HepG2 (cell line): ENCODE measurements around the gene LLGL1. TPM values are rescaled to one million over a fixed set of nuclear protein-coding genes. Genes with fewer than 3 reads are reported as not detected.

Source experiments
- ATAC-seq: fragments of 200-7000 bp; cut with Tn5 transposase; 3 replicates; pipeline ENCODE4 v1.9.1; 2020; ENCODE audit warnings: mild to moderate bottlenecking, moderate library complexity
- BruUV-seq: library from RNA; stranded (reverse); fragments of 400-500 nt; replicated peaks from 2 replicates; lab custom pipeline; 2021; lab: Mats Ljungman, UMichigan
- CTCF ChIA-PET: fragments of 300-600 bp; formaldehyde crosslinking; extraction: SDS; loops from one replicate; lab custom pipeline; 2021; ENCODE audit warnings: low total read pairs, inconsistent platforms, low intra/inter-chr PET ratio; lab: Yijun Ruan, JAX
- POLR2A ChIA-PET: fragments of 350-600 bp; sonication (Branson Sonifier 250); formaldehyde crosslinking; loops from one replicate; lab custom pipeline; 2020; ENCODE audit warnings: antibody characterized with exemption, inconsistent platforms; lab: Yijun Ruan, JAX
- DNase-seq: peaks from one replicate; pipeline ENCODE4 v3.0.0-alpha.2; 2015; ENCODE audit warnings: low spot score
- FAIRE-seq: peaks from 3 replicates; lab custom pipeline; 2011; peaks lifted over from hg19 to GRCh38; lab: Jason Lieb, UNC
- H2AFZ ChIP-seq: one replicate; pipeline ENCODE4 v1.6.1; 2011; ENCODE audit warnings: low read length, inconsistent platforms
- H3K27ac ChIP-seq: fragments of 300-600 bp; 3 replicates; pipeline ENCODE4 v1.8.0; 2011; ENCODE audit warnings: mixed run types, mild to moderate bottlenecking, mixed read lengths, low read length, inconsistent platforms; ENCODE audit not compliant: insufficient read depth; ENCODE audit errors: extremely low read length
- H3K27me3 ChIP-seq, 2 experiments: fragments of 200-600 bp in 1 of 2; 2 replicates in 1 of 2; 3 replicates in 1 of 2; pipeline versions ENCODE4 v1.6.0 to v1.8.0; 2011; ENCODE audit warnings: low read length in 2 of 2, mild to moderate bottlenecking in 2 of 2, moderate library complexity in 2 of 2, inconsistent platforms in 1 of 2; ENCODE audit not compliant: insufficient read depth in 2 of 2, control insufficient read depth in 1 of 2
- H3K36me3 ChIP-seq, 2 experiments: fragments of 200-600 bp in 1 of 2; replicated peaks in 1 of 2; 2 replicates in 1 of 2; 3 replicates in 1 of 2; pipeline versions ENCODE4 v1.5.1 to v1.8.0; 2011; ENCODE audit warnings: low read length in 2 of 2, inconsistent platforms in 1 of 2; ENCODE audit not compliant: insufficient read depth in 2 of 2, control insufficient read depth in 1 of 2
- H3K4me1 ChIP-seq: 2 replicates; pipeline ENCODE4 v1.5.1; 2012; ENCODE audit warnings: low read length, inconsistent platforms; ENCODE audit not compliant: insufficient read depth
- H3K4me2 ChIP-seq: 2 replicates; pipeline ENCODE4 v1.6.0; 2011; ENCODE audit warnings: low read depth, low read length, inconsistent platforms
- H3K4me3 ChIP-seq, 3 experiments: fragments of 200-600 bp in 1 of 3; sonication (generic), shearing (Covaris generic) in 1 of 3; replicated peaks in 1 of 3; 2 replicates each; pipeline ENCODE4 v1.5.1; 2011 to 2016; ENCODE audit warnings: low read length in 3 of 3, inconsistent platforms in 2 of 3, low read depth in 2 of 3, mild to moderate bottlenecking in 2 of 3, control low read depth in 1 of 3, mixed read lengths in 1 of 3; ENCODE audit not compliant: insufficient read depth in 1 of 3
- H3K79me2 ChIP-seq: one replicate; pipeline ENCODE4 v1.6.1; 2011; ENCODE audit warnings: low read length, inconsistent platforms; ENCODE audit not compliant: insufficient read depth
- H3K9ac ChIP-seq: 2 replicates; pipeline ENCODE4 v1.6.0; 2011; ENCODE audit warnings: mild to moderate bottlenecking, low read depth, low read length, inconsistent platforms; ENCODE audit not compliant: insufficient read depth
- H3K9me3 ChIP-seq: 2 replicates; pipeline ENCODE4 v1.5.1; 2012; ENCODE audit warnings: mild to moderate bottlenecking, low read length
- H4K20me1 ChIP-seq: 2 replicates; pipeline ENCODE4 v1.6.0; 2011; ENCODE audit warnings: inconsistent platforms, mild to moderate bottlenecking, low read length, moderate library complexity; ENCODE audit not compliant: insufficient read depth
- ARNTL ChIP-seq: sonication (generic); formaldehyde crosslinking; IDR thresholded peaks from 2 replicates; pipeline ENCODE4 v1.4.0; 2020; ENCODE audit warnings: mild to moderate bottlenecking, missing genetic modification reagents
- HMGXB3 ChIP-seq: sonication (generic); formaldehyde crosslinking; IDR thresholded peaks from 2 replicates; pipeline ENCODE4 v1.4.0; 2020; ENCODE audit warnings: missing genetic modification reagents, borderline replicate concordance
- MAFF ChIP-seq: IDR thresholded peaks from 2 replicates; pipeline ENCODE4 v1.6.1; 2011; ENCODE audit warnings: low read depth, low read length, improper control_type of control experiment
- NFE2 ChIP-seq: sonication (generic); formaldehyde crosslinking; IDR thresholded peaks from 2 replicates; pipeline ENCODE4 v1.4.0; 2020; ENCODE audit warnings: missing genetic modification reagents
- ZNF20 ChIP-seq: sonication (generic); formaldehyde crosslinking; IDR thresholded peaks from 2 replicates; pipeline ENCODE4 v1.4.0; 2020; ENCODE audit warnings: mild to moderate bottlenecking, moderate library complexity, missing genetic modification reagents
- ZNF232 ChIP-seq: sonication (generic); formaldehyde crosslinking; IDR thresholded peaks from 2 replicates; pipeline ENCODE4 v1.4.0; 2020; ENCODE audit warnings: missing genetic modification reagents, borderline replicate concordance
- ZNF740 ChIP-seq: sonication (generic); formaldehyde crosslinking; IDR thresholded peaks from 2 replicates; pipeline ENCODE4 v1.4.0; 2020; ENCODE audit warnings: missing genetic modification reagents
- WGBS: methylation state at CpG from one replicate; pipeline ENCODE4 v1.1.6; 2017; ENCODE audit warnings: low lambda C conversion rate; 5-methylcytosine and 5-hydroxymethylcytosine counted together
- in situ Hi-C: cut with HindIII; loops from 2 replicates; pipeline ENCODE4 v1.10.0; 2017; ENCODE audit warnings: low pct_unique_long_range_greater_than_20kb; ENCODE audit not compliant: extremely low pct_ligation_motif_present
- intact Hi-C: fragments of 100-400 bp; cut with micrococcal nuclease; formaldehyde crosslinking; loops from one replicate; pipeline ENCODE4 v1.10.0; 2022; ENCODE audit not compliant: unreplicated experiment
- polyA plus RNA-seq, 8 experiments: library from polyadenylated mRNA; depleted of rRNA in 3 of 8; stranded (reverse) in 7 of 8; unstranded in 1 of 8; fragments of >200 nt; fragmentation: Illumina TruSeq in 4 of 8; extraction: Trizol in 4 of 8; gene quantifications; 2 replicates each; pipeline versions ENCODE4 v1.2.1 to v1.2.3, GENCODE V29; 2011 to 2016; ENCODE audit warnings: low read depth in 4 of 8, missing spikeins in 1 of 8, mixed read lengths in 1 of 8; ENCODE audit not compliant: insufficient read depth in 1 of 8
- total RNA-seq, 5 experiments: library from RNA; depleted of rRNA; stranded (reverse); fragments of >200 nt; fragmentation: Illumina TruSeq; extraction: Trizol; gene quantifications; 2 replicates each; pipeline ENCODE4 v1.2.3, GENCODE V29; 2016; ENCODE audit warnings: low read depth in 1 of 5

The LLGL1 gene
- total and polyA plus RNA-seq, 2 of the 13 experiments (the other 11 are each of a cell fraction or from before 2014, with no cell fraction given) = 15.0 to 15.3 TPM

- intact Hi-C loops = no loop called here
- ChIA-PET POLR2A (interaction anchor here (1.0 to 1.4 kb wide), 2 partner anchors 14 to 53 kb away, joined by 3 to 5 read pairs; partner anchors contain the start of genes SMCR8 and TOP3A), CTCF (no interaction called here)
- TF ChIP-seq ZNF740 (no peak), ZNF232 (CRISPR knock-in tag) (0 out of 2 replicates have a peak, but pooled peaks have one; percentile 32), ARNTL (no peak)
- in situ Hi-C loops = no loop called here
- Histone ChIP-seq H3K4me2 (peak overlapping the region; percentile 97), H3K36me3 (peaks cover 4 to 23% of the 10 kb centered on the region in 2 experiments; a peak in 4 of 5 replicates), H3K27me3 (no peaks in the 10 kb centered on the region; a peak in 1 of 5 replicates), H3K4me3 (peak overlapping the region; percentile 75 to 82 (median 81)), H2AFZ (no peak overlapping the region), H3K79me2 (peaks cover 23% of the 10 kb centered on the region), H4K20me1 (peaks cover 5% of the 10 kb centered on the region; the same call in 1 of the 2 replicates), H3K4me1 (peaks cover 29% of the 10 kb centered on the region), H3K9ac (peak overlapping the region; percentile 80), H3K27ac (no peak overlapping the region), H3K9me3 (no peaks in the 10 kb centered on the region)
- DNase-seq = no peak
- ATAC-seq = no peak
- WGBS = 59% methylated on average over 3 of the region's 3 CpGs
- FAIRE-seq = no peak
- no TSS peak for BruUV-seq
Observed at GRCh38 chr17:18261659-18262058, 36.2 kb downstream of the LLGL1 start.

- in situ Hi-C loops = no loop called here
- Histone ChIP-seq H3K4me2 (peak overlapping the region; percentile 97), H2AFZ (no peak overlapping the region), H3K4me3 (peak overlapping the region in 1 of 3 experiments; percentile 82; a peak in 2 of 6 replicates), H3K27ac (no peak overlapping the region), H3K9me3 (no peaks in the 10 kb centered on the region), H3K27me3 (no peaks in the 10 kb centered on the region; a peak in 1 of 5 replicates), H3K79me2 (peaks cover 18% of the 10 kb centered on the region), H3K9ac (peak overlapping the region; percentile 80; the same call in 1 of the 2 replicates), H4K20me1 (peaks cover under 1% of the 10 kb centered on the region; the same call in 1 of the 2 replicates), H3K4me1 (peaks cover 24% of the 10 kb centered on the region), H3K36me3 (peaks cover 4 to 23% of the 10 kb centered on the region in 2 experiments; a peak in 4 of 5 replicates)
- DNase-seq = no peak
- no peak for FAIRE-seq
- intact Hi-C loops = no loop called here
- no peak for ATAC-seq
- TF ChIP-seq NFE2 (CRISPR knock-in tag) (no peak), HMGXB3 (no peak), MAFF (no peak), ZNF20 (no peak)
- POLR2A ChIA-PET = no interaction called here
- no TSS peak for BruUV-seq
- CTCF ChIA-PET = no interaction called here
- WGBS = 70% methylated on average over 2 of the region's 2 CpGs
Observed at GRCh38 chr17:18262111-18262510, 36.7 kb downstream of the LLGL1 start.
